Stimulated activated naive CD4-positive, alpha-beta T cell (primary cell): ENCODE measurements around the gene PDE4D.
A peak's percentile ranks its signal among the peaks of the same experiment; 100 is the strongest.

ENCODE experiments used
- DNase-seq, 6 experiments: peaks; one replicate each; lab custom pipeline; 2025; lab: John Stamatoyannopoulos, UW

The PDE4D gene

DNA sequence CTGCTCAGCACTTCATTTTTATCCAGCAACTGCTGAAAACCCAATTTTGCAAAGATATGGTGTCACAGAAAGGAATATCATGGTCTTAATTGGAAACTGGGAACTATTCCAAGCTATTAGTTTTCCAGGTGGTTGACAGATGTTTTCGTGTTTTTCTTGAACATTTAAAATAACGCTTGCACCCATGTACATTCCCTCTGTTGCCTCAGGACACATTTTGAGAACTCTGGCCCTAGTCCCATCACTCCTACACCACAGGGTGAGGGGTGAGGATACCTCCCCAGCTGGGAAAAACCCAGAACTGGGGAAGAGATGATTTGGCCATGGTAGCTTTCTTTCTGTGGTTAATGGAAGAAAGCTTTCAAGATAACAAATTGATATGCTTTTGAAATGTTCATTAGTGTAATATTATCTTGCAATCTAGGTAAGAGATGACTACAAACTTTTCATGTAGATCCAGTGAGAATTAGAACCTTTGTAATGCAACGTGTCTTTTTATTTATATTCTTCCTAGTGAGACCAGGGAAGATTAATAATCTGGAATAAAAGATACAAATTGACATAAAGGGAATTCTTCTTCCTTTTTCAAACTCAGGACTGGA, 683.7 kb downstream of the PDE4D start:
- DNase-seq: no peak

DNA sequence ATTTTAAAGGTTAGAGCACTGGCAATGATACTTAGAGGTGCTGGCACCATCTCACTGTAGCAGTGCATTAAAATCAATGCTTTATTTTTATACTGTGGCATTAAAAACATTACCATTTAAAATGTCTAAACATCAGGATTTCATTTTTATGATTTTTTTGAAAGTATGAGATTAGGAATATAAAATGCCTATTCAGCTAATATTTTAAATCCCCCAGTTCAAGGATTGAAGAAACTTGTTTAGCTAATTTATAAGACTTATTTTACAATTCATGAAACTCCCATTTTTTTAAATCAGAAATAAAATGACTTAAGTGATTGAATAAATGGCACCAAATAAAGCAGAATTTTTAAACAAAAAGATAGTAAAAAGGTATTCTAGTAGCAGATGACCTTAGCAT, 685.1 kb downstream of the PDE4D start:
- no peak for DNase-seq

DNA sequence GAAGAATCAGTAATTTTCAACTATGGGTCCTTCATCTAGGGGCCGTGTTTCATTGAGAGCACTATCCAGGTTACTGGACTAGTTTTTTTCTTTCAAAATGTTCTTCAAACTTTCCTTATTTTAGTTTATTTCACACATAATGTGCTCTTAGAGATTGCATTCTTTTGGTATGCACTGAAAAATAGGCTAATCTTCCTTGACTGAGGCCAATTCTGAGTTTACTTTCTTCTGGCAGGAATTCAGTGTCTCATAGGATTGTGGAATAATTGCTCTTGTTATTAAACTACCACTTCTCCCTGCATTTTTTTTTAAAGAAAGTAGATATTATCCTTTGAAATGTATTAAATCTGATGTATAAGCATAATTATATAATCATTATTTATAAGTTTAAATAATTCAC, 686.1 kb downstream of the PDE4D start:
- no peak for DNase-seq

DNA sequence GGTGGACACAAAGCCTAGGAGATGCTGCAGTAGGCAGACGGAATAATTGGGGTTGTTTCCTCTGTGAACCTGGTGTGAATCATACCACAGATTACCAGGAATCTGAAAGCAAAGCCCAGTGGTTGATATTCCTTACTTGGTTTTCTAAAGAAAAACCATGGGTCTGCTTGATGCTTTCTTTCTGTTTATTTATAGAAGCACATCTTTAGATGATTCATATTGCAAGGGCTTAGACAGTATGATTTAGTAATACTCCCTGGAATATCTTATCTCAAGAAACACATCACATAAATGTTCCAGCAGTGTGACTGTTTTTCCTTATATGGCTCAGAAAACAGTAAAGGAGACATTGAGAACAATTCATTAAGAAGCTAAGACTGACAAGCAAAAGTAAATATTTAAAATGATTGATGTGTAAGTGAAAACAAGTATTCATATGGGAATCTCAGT, 687.4 kb downstream of the PDE4D start:
- DNase-seq: no peak

DNA sequence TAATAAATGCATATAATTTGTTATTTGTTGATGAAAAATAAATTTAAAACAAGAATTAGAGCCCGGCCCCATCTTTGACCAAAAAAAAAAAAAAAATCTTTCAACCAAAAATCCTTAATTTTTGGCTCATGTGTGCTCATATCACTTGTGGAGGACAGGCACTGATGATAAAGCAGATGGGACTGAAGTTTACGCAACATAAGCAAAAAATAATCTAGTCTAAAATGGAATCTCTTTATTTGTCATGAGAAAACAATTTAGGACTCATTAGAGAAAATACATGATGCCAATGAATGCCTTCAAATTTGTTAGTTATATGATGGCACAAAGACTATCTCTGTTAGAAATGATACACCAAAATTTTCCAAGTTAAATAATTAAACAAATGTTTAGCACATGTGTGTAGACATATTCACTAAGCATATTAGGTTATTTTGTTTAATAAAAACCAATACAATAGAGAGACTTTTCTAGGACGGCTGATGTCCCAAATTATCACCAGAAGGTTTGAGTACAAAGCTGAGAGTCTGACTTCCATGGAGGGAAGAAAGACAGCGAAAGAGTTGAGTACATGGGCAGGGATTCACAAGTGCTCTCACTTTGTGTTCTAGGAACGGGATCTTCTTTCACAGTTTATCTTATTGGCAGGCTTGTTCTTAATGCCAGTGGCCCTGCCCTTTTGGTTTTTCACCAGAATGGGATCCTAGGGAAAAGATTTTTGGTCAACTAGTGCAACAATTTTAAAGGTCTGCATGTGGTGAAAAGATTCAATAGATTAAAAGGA, 689.2 kb downstream of the PDE4D start:
- no peak for DNase-seq

DNA sequence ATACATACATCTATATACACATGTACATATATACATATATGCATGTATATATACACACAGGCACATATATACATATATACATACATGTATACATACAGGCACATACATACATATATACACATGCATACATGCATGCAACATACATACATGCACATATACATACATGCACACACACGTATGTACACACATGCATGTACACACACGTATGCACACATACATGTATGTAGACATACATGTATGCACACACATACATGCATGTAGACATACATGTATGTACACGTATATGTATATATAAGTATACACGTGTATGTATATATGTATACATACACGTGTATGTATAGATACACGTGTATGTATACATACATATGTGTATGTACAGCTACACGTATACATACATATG, 693.7 kb downstream of the PDE4D start:
- DNase-seq: no peak

DNA sequence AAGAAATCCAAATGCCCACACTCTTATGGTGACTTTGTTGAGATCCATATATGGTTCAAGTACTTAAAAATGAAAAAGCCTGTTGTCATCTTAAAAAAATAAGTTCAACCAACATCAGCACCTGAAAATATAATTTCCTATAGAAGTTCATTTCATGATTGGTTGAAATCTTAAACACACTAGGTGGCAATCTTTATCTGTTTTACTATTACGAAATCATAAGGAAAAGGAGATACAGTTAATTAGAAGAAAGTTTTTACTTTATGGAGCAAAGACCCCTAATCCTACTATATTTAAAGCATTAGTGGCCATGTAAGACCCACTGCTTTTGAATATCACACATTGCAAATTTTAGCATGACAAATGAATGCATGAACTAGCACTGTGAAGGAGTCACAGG, 694.7 kb downstream of the PDE4D start:
- no peak for DNase-seq

DNA sequence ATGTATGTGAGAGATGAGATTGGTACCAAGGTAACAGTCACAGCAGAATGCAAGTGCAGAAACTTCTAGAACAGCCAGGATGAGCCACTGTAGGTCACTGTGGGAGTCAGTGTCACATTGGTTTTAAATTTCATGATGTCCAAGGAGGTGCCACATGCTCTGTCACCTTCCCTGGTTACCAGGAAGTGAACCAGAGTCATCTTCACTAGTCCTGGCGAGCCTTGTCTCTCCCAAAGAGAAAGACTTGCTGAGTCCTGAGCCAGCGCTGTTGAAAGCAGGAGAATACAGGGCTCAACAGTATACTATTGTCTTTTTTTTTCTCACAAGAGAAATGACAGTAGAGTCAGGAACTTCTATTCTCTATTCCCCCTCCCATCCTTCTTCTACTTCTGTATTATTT, 695.2 kb downstream of the PDE4D start:
- no peak for DNase-seq

DNA sequence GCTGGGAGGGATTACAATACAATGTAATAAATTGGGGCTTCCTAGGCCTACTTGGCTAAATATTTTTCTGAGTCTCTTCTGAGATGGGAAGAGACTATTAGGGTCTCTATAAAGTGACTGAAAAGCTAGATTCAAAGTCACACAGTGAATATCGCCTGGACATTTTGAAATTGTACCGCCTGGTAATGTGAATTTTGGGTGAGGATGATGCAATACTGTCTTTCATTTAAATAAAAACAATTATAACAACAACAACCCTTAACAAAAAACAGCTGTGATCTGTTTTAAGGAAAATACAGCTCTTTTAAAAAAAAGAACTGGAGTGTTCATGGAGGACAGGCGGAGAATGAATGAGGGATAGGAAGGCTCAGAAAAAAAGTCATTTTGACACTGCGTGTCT, 695.6 kb downstream of the PDE4D start:
- no peak for DNase-seq

DNA sequence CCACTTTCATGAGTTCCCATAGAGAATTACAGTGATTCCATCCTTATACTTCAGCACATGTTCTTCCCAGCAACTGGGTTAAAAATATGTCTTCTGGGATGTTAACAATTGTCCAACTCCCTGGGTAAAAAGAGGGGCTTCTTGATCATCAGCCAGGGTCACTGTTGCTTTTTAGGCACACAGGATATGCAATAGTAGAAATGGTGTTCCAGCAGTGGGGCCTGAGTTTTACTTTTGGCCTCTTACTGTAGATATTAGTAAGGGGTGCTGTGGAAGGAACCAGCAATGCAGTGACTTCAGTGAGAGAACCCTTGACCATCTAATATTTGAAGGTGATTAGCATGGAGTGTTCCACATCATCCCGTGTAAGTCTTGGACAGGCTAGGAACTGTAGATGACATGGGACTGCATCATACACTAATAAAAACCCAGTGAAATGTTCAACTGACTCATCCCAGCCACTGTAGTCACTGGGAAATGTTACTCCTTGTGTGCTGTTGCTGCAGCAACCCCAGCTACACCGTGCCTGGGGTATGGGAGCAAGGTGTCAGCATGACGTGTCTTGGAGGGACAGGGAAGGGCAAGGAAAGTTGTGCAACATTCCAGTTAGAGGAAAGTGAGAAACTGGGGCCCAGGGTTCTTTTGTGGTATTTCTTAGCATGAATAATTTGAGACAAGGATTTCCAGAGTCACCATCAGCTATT, 699.8 kb downstream of the PDE4D start:
- DNase-seq: no peak

DNA sequence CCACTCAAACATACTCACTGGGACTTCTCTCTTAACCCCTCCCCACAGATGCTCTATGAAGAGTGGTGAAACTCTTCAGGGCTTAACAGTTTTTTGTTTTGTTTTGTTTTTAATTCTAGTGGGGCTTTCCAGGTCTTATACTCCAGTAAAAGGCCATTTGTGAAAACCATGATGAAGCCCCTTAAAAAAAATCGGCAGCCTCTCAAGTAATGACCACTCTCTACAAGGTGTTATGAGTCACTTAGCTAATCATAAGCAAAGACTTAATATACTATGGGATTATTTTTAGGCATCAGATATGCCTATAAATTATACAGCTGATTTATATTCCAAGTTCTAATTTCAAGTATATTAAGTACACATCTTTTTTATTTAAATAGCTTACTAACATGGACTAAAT, 702.8 kb downstream of the PDE4D start:
- no peak for DNase-seq

DNA sequence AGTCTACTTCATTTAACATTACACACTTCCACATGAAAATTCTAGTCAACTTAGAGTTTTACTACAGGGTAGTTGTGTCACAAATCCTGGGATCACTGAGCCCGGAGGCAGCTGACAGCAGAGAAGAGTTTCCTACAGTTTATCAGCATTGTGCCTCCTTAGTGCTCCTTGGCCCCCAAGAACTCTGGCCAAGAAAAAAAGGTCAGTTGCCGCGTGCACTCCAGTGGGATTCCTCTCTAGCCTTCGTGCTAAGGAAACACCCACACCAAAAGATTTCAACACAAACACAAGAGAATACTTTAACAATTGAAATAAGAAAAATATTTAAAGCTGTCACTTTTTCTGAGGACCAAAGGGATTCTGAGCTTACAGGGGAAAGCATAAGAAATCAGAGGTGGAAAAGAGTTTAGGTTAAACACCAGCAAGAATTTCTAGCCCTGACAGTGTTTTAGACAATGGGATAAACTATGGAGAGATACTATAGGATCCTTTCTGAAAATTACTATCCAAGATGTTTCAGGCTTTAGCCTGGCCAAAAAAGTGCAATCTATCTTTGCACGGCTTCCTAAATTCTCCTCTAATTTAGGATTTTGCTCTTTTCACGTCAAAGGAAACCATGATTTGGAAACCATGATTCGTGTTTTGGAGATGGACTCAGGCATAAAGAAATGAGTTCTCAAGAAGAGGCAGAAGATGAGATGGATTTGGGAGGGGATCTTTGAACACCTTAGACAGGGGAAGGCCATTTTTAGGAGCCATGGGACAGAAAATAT, 703.9 kb downstream of the PDE4D start:
- no peak for DNase-seq

DNA sequence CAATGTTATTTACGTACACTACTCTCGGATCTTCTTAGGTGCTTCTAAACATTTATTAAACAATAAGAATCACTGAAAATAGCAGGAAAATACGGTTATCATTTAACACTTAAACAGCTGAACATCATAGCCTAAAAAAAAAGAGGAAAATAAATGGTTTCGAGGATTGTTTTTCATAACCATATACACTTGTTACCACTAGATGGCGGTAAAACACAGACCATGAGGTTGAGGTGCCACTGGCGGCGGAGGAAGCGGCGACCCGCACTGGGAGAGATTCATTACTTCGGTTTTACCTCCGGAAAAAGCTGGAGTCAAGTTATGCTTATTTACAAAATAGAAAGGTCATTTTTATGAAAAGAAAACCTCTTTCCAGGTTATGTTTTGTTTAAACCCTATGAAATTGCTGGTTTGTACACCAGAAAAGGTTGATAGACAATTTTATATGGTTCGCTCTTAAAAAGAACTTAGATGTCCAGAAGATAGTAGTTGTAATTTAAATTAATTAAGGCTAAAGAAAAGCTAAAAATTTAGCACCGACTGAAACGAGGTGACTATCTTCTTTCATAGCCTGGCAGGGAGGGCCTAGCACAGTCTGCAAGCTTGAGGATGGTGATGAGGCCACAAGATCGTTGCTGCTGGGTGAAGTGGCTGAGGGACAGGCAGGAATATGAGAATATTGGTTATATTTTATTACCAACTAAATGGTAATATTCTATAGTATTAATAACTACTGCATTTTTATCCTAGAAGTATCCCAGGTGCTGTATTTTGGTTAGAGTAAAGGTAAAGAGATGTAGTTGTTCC, 704.9 kb downstream of the PDE4D start:
- DNase-seq: peak; percentile 14 to 72 (median 42)

DNA sequence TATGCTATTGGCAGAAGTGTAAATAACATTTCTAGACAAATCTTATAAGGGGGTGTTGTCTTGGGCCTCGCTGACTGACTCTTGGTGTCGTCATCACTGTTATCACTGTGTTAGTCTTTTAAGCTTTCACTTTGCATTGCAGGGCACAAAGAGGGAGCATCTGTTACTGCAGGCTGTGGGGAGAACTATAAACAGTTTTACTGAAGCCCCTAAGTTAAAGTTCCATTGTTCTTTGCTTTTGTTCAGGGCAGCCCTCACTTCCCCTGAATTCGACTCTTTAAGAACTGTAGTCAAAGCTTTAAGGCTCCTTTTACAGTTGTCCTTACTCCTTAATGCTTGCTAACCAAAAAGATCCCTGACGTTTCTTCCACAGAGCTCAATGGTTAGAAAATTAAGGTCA, 705.7 kb downstream of the PDE4D start:
- no peak for DNase-seq

DNA sequence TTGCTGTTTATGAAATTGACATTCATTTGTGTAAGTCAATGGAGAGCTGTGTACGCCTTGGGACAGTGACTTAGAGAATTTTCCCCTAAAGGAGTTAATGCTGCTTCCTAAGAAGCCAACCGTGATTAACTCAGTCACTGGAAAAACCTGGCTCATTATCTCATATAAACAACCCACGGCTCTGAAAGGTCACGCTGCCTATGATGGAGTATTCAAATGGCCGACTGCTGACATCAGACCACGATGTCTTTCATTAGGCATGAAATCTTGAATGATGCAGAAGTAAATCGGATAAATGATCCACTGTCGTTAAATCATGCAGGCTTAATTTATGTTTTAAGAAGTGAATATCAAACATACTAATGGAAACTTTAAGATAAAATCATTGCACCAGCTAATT, 706.9 kb downstream of the PDE4D start:
- DNase-seq: no peak

DNA sequence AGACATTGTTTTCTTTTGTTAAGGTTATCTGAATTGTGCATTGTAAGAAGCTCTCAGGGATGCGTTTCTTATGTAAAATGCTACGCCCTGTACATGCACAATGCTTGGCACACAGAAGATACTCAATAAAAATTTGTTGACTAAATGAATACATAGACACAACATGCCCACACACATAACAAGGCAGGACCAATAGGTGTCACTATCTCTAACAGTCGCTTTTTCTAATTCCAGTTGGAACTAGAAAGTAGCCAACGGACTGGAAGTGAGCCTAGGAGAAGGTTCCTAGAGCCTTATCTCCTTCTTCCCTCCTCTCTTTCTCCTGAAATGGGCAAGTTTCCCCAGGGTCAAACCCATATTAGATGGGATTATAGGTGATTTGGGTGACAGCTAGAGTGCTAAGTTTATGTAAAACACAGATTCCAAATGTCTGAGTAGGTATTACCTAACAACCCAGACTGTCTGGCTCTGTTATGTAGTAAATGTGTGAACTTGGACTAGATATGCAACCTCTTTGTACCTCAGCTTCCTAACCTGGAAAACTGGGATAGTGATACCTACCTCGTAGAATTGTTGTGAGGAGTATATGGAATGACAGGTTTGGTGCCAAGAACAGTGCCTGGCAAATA, 707.7 kb downstream of the PDE4D start:
- no peak for DNase-seq

DNA sequence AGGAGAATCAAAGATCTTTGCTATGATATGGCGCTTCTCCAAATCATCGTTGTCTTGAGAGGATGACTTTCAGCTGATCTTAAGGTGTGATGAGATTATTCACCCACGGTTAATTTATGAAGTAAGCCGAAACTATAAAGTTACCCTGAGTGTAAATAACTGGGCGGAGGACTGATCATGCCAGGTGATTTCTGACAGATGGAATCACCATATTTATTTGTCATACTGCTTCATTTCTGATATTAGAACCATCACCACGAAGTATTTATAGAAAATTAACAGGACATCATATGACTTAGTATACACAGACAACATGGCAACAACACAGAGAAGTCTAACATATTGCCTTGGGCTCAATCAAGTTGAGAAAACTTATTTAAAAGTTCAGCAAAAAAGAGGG, 708.8 kb downstream of the PDE4D start:
- no peak for DNase-seq

DNA sequence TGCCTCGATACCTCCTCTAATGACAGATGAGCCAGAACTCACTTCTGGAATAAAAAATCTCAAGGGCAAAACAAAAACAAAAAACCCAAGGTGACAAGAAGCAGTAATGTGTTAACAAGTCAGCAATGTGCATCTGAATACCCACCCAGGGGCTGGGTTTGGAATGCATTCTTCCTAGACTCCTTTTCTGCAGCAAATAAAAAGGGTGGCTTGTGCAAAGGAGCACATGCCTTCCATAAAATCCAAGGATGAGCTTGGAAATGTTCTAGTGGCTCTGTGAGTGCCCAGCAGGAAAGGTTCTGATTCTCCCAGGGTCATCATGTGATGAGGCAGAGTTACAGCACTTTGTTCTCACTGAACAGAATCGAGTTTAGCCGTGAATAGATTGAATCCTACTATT, 710.8 kb downstream of the PDE4D start:
- no peak for DNase-seq

DNA sequence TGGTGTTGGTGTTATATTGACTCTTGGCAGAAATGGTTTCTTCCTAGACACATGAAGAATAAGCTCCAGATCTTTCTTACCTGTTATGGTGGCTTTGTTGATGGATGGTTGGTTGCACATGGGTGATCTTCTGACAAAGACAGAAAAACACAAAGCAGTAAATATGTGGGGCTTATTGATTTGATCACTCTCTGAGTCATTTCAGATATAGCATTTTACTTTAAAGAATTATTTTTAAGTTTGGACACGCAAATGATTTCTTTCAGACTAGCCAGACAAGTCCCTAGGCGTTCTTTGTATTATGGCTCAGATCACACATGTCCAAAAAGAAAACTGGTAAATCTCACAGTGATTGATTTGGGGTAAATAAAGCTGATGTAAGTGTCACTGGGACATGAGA, 713.0 kb downstream of the PDE4D start:
- DNase-seq: no peak

DNA sequence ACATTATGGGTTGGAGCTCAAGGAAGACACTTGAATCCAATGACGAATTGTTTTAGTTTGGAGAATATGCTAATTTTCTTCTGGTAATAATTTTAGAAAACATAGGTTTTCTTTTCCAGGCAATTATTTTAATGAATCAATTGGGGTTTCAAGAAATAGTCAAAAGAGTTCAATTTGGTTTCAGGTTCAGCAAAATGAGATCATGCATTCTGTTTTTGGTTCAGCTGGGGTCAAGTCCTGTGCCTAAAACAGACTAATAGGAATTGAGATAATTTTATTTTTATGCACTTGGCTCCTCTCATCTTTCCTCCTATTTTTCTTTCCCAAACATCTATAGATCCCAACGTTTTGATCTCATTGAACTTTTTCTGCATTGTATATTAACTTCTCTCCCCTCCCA, 713.8 kb downstream of the PDE4D start:
- no peak for DNase-seq

DNA sequence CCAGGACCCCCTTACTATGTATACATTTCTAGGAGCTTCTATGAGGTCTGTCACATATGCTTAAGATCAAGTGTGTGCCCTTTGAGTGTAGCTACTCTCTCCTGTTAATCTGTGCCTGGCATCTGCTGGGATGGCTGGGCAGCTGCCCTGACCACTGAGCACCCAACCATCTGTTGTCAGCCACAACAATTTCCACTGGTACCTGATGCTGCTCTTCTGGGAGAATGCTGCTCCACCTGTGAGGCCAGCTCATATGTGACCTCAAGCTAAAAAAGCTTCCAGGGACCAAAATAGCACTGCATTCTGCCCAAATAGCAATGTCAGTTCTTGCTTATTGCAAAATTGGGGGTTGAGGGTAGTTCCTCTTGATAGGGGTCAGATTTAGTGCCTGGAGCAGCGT, 715.0 kb downstream of the PDE4D start:
- no peak for DNase-seq
